NCI-H345 (cell line): Measurements from ENCODE around the gene ZSCAN5B.
"Not testable (repeated sequence)": the region's sequence is repeated elsewhere in the genome, so short reads cannot be mapped to it uniquely, and the experiment has no call there.

Source experiments
- DNase-seq: peaks from one replicate; lab custom pipeline; 2025; lab: John Stamatoyannopoulos, UW

The ZSCAN5B gene

GRCh38 chr19:56175861-56176307 lies 21.7 kb downstream of the ZSCAN5B start, which contains the start of gene GALP:
Gene GALP (plus strand): TSS chr19:56176008. CDS start chr19:56177109, 1,101 bp downstream.
- peak; percentile 4 for DNase-seq

GRCh38 chr19:56174550-56174949 lies 23.0 kb downstream of the ZSCAN5B start:
- no peak for DNase-seq

GRCh38 chr19:56174086-56174485 lies 23.5 kb downstream of the ZSCAN5B start:
- no peak for DNase-seq

GRCh38 chr19:56170261-56170660 lies 27.3 kb downstream of the ZSCAN5B start:
- DNase-seq, result peak; percentile 13

- no peak for DNase-seq
Measured at GRCh38 chr19:56167064-56167578, 30.5 kb downstream of the ZSCAN5B start.

GRCh38 chr19:56163097-56163496 lies 34.5 kb downstream of the ZSCAN5B start:
- no peak for DNase-seq

GRCh38 chr19:56162258-56162657 lies 35.3 kb downstream of the ZSCAN5B start:
- no peak for DNase-seq

GRCh38 chr19:56161534-56161933 lies 36.0 kb downstream of the ZSCAN5B start:
- no peak for DNase-seq

- DNase-seq, result no peak
Measured at GRCh38 chr19:56159622-56160271, 37.8 kb downstream of the ZSCAN5B start.

GRCh38 chr19:56159009-56159559 lies 38.5 kb downstream of the ZSCAN5B start:
- DNase-seq, result no peak

- DNase-seq, result no peak
Measured at GRCh38 chr19:56158170-56158757, 39.3 kb downstream of the ZSCAN5B start.

- DNase-seq, result no peak
Measured at GRCh38 chr19:56156768-56157167, 40.8 kb downstream of the ZSCAN5B start.

- DNase-seq, result no peak
Measured at GRCh38 chr19:56155124-56155687, 42.4 kb downstream of the ZSCAN5B start.

- DNase-seq, result no peak
Measured at GRCh38 chr19:56153507-56153906, 44.1 kb downstream of the ZSCAN5B start.

- DNase-seq, result no peak
Measured at GRCh38 chr19:56152644-56153043, 44.9 kb downstream of the ZSCAN5B start.

- no peak for DNase-seq
Measured at GRCh38 chr19:56150358-56150757, 47.2 kb downstream of the ZSCAN5B start.

GRCh38 chr19:56149656-56150038 lies 47.9 kb downstream of the ZSCAN5B start:
- DNase-seq, result no peak

GRCh38 chr19:56148955-56149655 lies 48.5 kb downstream of the ZSCAN5B start:
- not testable (repeated sequence) for DNase-seq

GRCh38 chr19:56148096-56148495 lies 49.5 kb downstream of the ZSCAN5B start:
- DNase-seq, result no peak

GRCh38 chr19:56147307-56147706 lies 50.3 kb downstream of the ZSCAN5B start:
- no peak for DNase-seq

- no peak for DNase-seq
Measured at GRCh38 chr19:56146904-56147303, 50.7 kb downstream of the ZSCAN5B start.

- no peak for DNase-seq
Measured at GRCh38 chr19:56145698-56146097, 51.9 kb downstream of the ZSCAN5B start.
